Activated T-cell treated with anti-CD3 and anti-CD28 coated beads, Interleukin-2, amount 50 U/mL, for 24 hours (primary cell): ENCODE results near the gene KRT36.

Experiments used
- DNase-seq: peaks from one replicate; pipeline ENCODE4 v3.0.0-alpha.2; 2020
- H3K27ac Mint-ChIP-seq: 2 replicates; pipeline ENCODE4 v1.8.0; 2020; ENCODE audit warnings: mild to moderate bottlenecking, mixed read lengths
- H3K27me3 Mint-ChIP-seq: 2 replicates; pipeline ENCODE4 v1.8.0; 2020; ENCODE audit warnings: mixed read lengths
- H3K36me3 Mint-ChIP-seq: 2 replicates; pipeline ENCODE4 v1.8.0; 2020; ENCODE audit warnings: low read depth, mixed read lengths
- H3K4me1 Mint-ChIP-seq: 2 replicates; pipeline ENCODE4 v1.8.0; 2020; ENCODE audit warnings: low read depth, mixed read lengths
- H3K4me3 Mint-ChIP-seq: 2 replicates; pipeline ENCODE4 v1.8.0; 2020; ENCODE audit warnings: mild to moderate bottlenecking, moderate library complexity, mixed read lengths
- H3K9me3 Mint-ChIP-seq: 2 replicates; pipeline ENCODE4 v1.8.0; 2020; ENCODE audit warnings: mixed read lengths

Gene KRT36

GRCh38 chr17:41489531-41489930 is at the start of gene KRT36:
Gene KRT36, minus strand, starts transcription at chr17:41489910. Its CDS starts 46 bp downstream, at chr17:41489864.
- no peaks in the 10 kb centered on the region for H3K36me3 Mint-ChIP-seq
- no peaks in the 10 kb centered on the region for H3K9me3 Mint-ChIP-seq
- H3K27me3 Mint-ChIP-seq = peaks cover 3% of the 10 kb centered on the region
- peaks cover 5% of the 10 kb centered on the region for H3K4me1 Mint-ChIP-seq
- no peak within 1 kb of the TSS for H3K27ac Mint-ChIP-seq
- DNase-seq = no peak
- H3K4me3 Mint-ChIP-seq = no peak within 1 kb of the TSS

GRCh38 chr17:41539071-41539492 is 49.4 kb upstream of the KRT36 start:
- no peak for DNase-seq
- Mint-ChIP-seq H3K27ac (no peak overlapping the region), H3K4me3 (no peak overlapping the region), H3K36me3 (no peaks in the 10 kb centered on the region), H3K27me3 (peaks cover 11% of the 10 kb centered on the region), H3K4me1 (no peaks in the 10 kb centered on the region), H3K9me3 (no peaks in the 10 kb centered on the region)

GRCh38 chr17:41538565-41538991 is 48.9 kb upstream of the KRT36 start:
- Mint-ChIP-seq H3K27ac (no peak overlapping the region), H3K36me3 (no peaks in the 10 kb centered on the region), H3K9me3 (no peaks in the 10 kb centered on the region), H3K27me3 (peaks cover 15% of the 10 kb centered on the region), H3K4me1 (no peaks in the 10 kb centered on the region), H3K4me3 (no peak overlapping the region)
- no peak for DNase-seq

GRCh38 chr17:41537990-41538389 is 48.3 kb upstream of the KRT36 start:
- DNase-seq = no peak
- no peaks in the 10 kb centered on the region for H3K36me3 Mint-ChIP-seq
- H3K27me3 Mint-ChIP-seq = peaks cover 16% of the 10 kb centered on the region
- no peaks in the 10 kb centered on the region for H3K4me1 Mint-ChIP-seq
- no peaks in the 10 kb centered on the region for H3K9me3 Mint-ChIP-seq
- no peak overlapping the region for H3K27ac Mint-ChIP-seq
- H3K4me3 Mint-ChIP-seq = no peak overlapping the region

- Mint-ChIP-seq H3K4me1 (no peaks in the 10 kb centered on the region), H3K36me3 (no peaks in the 10 kb centered on the region), H3K4me3 (no peak overlapping the region), H3K9me3 (no peaks in the 10 kb centered on the region), H3K27me3 (peaks cover 20% of the 10 kb centered on the region), H3K27ac (no peak overlapping the region)
- no peak for DNase-seq
Measured at GRCh38 chr17:41537614-41537954, 47.9 kb upstream of the KRT36 start.

GRCh38 chr17:41536741-41537613 is 47.3 kb upstream of the KRT36 start:
- no peak for DNase-seq
- Mint-ChIP-seq H3K9me3 (no peaks in the 10 kb centered on the region), H3K27ac (no peak overlapping the region), H3K4me3 (no peak overlapping the region), H3K27me3 (peaks cover 26% of the 10 kb centered on the region), H3K4me1 (no peaks in the 10 kb centered on the region), H3K36me3 (no peaks in the 10 kb centered on the region)

- Mint-ChIP-seq H3K4me3 (no peak overlapping the region), H3K36me3 (no peaks in the 10 kb centered on the region), H3K4me1 (no peaks in the 10 kb centered on the region), H3K27ac (no peak overlapping the region), H3K27me3 (peaks cover 34% of the 10 kb centered on the region), H3K9me3 (no peaks in the 10 kb centered on the region)
- DNase-seq = no peak
Measured at GRCh38 chr17:41535764-41536481, 46.2 kb upstream of the KRT36 start.

- H3K4me3 Mint-ChIP-seq = no peak overlapping the region
- H3K36me3 Mint-ChIP-seq = no peaks in the 10 kb centered on the region
- no peak overlapping the region for H3K27ac Mint-ChIP-seq
- H3K9me3 Mint-ChIP-seq = no peaks in the 10 kb centered on the region
- no peak for DNase-seq
- H3K4me1 Mint-ChIP-seq = no peaks in the 10 kb centered on the region
- H3K27me3 Mint-ChIP-seq = peaks cover 43% of the 10 kb centered on the region
Measured at GRCh38 chr17:41534899-41535546, 45.3 kb upstream of the KRT36 start.

- Mint-ChIP-seq H3K27me3 (peaks cover 57% of the 10 kb centered on the region), H3K27ac (no peak overlapping the region), H3K9me3 (no peaks in the 10 kb centered on the region), H3K36me3 (no peaks in the 10 kb centered on the region), H3K4me1 (peaks cover 3% of the 10 kb centered on the region), H3K4me3 (no peak overlapping the region)
- no peak for DNase-seq
Measured at GRCh38 chr17:41533613-41534012, 43.9 kb upstream of the KRT36 start.

- Mint-ChIP-seq H3K27me3 (peaks cover 63% of the 10 kb centered on the region), H3K4me1 (peaks cover 6% of the 10 kb centered on the region), H3K9me3 (no peaks in the 10 kb centered on the region), H3K27ac (no peak overlapping the region), H3K4me3 (no peak overlapping the region), H3K36me3 (no peaks in the 10 kb centered on the region)
- no peak for DNase-seq
Measured at GRCh38 chr17:41532947-41533570, 43.3 kb upstream of the KRT36 start.

GRCh38 chr17:41531993-41532392 is 42.3 kb upstream of the KRT36 start:
- no peak overlapping the region for H3K4me3 Mint-ChIP-seq
- H3K27ac Mint-ChIP-seq = no peak overlapping the region
- H3K36me3 Mint-ChIP-seq = no peaks in the 10 kb centered on the region
- peaks cover 11% of the 10 kb centered on the region for H3K4me1 Mint-ChIP-seq
- no peak for DNase-seq
- H3K9me3 Mint-ChIP-seq = no peaks in the 10 kb centered on the region
- peaks cover 74% of the 10 kb centered on the region for H3K27me3 Mint-ChIP-seq

GRCh38 chr17:41530062-41531048 is 40.6 kb upstream of the KRT36 start:
- H3K4me1 Mint-ChIP-seq = peaks cover 11% of the 10 kb centered on the region
- H3K27me3 Mint-ChIP-seq = peaks cover 81% of the 10 kb centered on the region
- no peaks in the 10 kb centered on the region for H3K36me3 Mint-ChIP-seq
- no peak overlapping the region for H3K4me3 Mint-ChIP-seq
- H3K27ac Mint-ChIP-seq = no peak overlapping the region
- H3K9me3 Mint-ChIP-seq = no peaks in the 10 kb centered on the region
- no peak for DNase-seq

- Mint-ChIP-seq H3K9me3 (no peaks in the 10 kb centered on the region), H3K36me3 (no peaks in the 10 kb centered on the region), H3K4me3 (no peak overlapping the region), H3K27ac (no peak overlapping the region), H3K27me3 (peaks cover 75% of the 10 kb centered on the region), H3K4me1 (peaks cover 11% of the 10 kb centered on the region)
- DNase-seq = no peak
Measured at GRCh38 chr17:41529491-41529915, 39.8 kb upstream of the KRT36 start.
